Kidney epithelial cell (primary cell): ENCODE data around the gene KNDC1. TPM values are rescaled to one million over a fixed set of nuclear protein-coding genes. Genes with fewer than 3 reads are reported as not detected.

Source experiments
- DNase-seq: peaks from one replicate; pipeline ENCODE4 v3.0.0-alpha.2; 2010; ENCODE audit warnings: low read depth
- H3K27me3 ChIP-seq: 2 replicates; pipeline ENCODE4 v1.6.0; 2011; ENCODE audit warnings: low read length; ENCODE audit not compliant: control insufficient read depth, insufficient read depth
- H3K36me3 ChIP-seq: 2 replicates; pipeline ENCODE4 v1.5.1; 2011; ENCODE audit warnings: low read length; ENCODE audit not compliant: control insufficient read depth, insufficient read depth
- H3K4me3 ChIP-seq: 2 replicates; pipeline ENCODE4 v1.5.1; 2011; ENCODE audit warnings: low read depth, mild to moderate bottlenecking, control low read depth, low read length
- total RNA-seq: library from RNA; depleted of rRNA; stranded (reverse); fragments of >200 nt; gene quantifications from 2 replicates; pipeline ENCODE4 v1.2.3, GENCODE V29; 2015
- TF ChIP-seq, protein P1 (sequence below): IDR thresholded peaks from 2 replicates; pipeline ENCODE4 v1.5.1; 2011; ENCODE audit warnings: mild to moderate bottlenecking, moderate library complexity, low read length, control low read depth, inconsistent platforms; ENCODE audit not compliant: insufficient read depth, poor library complexity, severe bottlenecking

The KNDC1 gene
- total RNA-seq, 1 donor from 2014 or later: 0.13 TPM

- Histone ChIP-seq H3K36me3 (no peaks in the 10 kb centered on the region), H3K4me3 (no peak overlapping the region), H3K27me3 (peaks cover 47% of the 10 kb centered on the region)
- TF ChIP-seq, protein P1, sequence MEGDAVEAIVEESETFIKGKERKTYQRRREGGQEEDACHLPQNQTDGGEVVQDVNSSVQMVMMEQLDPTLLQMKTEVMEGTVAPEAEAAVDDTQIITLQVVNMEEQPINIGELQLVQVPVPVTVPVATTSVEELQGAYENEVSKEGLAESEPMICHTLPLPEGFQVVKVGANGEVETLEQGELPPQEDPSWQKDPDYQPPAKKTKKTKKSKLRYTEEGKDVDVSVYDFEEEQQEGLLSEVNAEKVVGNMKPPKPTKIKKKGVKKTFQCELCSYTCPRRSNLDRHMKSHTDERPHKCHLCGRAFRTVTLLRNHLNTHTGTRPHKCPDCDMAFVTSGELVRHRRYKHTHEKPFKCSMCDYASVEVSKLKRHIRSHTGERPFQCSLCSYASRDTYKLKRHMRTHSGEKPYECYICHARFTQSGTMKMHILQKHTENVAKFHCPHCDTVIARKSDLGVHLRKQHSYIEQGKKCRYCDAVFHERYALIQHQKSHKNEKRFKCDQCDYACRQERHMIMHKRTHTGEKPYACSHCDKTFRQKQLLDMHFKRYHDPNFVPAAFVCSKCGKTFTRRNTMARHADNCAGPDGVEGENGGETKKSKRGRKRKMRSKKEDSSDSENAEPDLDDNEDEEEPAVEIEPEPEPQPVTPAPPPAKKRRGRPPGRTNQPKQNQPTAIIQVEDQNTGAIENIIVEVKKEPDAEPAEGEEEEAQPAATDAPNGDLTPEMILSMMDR: no peak
- DNase-seq: no peak
These were observed 87.8 kb downstream of the KNDC1 start for GRCh38 chr10:133247681-133248333.

GRCh38 chr10:133248334-133248715, 88.3 kb downstream of the KNDC1 start:
- H3K36me3 ChIP-seq: no peaks in the 10 kb centered on the region
- H3K27me3 ChIP-seq: peaks cover 43% of the 10 kb centered on the region
- no peak for DNase-seq
- H3K4me3 ChIP-seq: no peak overlapping the region
- TF ChIP-seq, protein P1: no peak

DNA sequence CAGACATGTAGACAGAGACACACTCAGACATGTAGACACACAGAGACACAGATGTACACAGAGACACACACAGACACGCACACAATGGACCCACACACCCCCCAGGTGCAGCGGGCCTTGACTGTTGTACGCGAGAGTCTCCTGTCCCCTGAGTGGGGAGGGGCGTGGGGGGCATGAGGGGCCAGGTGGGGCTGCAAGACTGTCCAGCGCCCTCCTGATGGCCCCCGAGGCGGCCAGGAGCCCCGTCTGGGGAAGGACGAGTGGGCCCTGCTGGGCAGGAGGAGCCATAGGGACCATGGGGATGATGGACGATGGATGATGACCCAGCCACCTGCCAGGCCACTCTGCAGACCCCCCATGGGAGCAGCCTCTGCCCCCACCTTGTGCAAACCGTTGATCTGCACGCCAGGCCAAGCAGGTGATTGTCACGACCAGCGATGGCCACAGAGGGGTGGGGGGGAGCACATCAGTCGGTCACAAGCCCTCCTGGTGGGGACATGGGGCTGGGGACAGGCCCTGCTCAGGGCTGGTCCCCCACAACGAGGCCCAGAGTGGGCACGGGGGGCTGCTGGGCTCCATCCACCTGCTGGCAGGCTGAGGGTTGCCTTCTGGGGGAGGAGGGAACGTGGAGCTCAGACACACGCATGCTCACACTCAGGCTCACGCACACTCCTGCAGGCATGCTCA, 89.2 kb downstream of the KNDC1 start:
- peaks cover 37% of the 10 kb centered on the region for H3K27me3 ChIP-seq
- no peak overlapping the region for H3K4me3 ChIP-seq
- DNase-seq: no peak
- TF ChIP-seq, protein P1: no peak
- no peaks in the 10 kb centered on the region for H3K36me3 ChIP-seq

DNA sequence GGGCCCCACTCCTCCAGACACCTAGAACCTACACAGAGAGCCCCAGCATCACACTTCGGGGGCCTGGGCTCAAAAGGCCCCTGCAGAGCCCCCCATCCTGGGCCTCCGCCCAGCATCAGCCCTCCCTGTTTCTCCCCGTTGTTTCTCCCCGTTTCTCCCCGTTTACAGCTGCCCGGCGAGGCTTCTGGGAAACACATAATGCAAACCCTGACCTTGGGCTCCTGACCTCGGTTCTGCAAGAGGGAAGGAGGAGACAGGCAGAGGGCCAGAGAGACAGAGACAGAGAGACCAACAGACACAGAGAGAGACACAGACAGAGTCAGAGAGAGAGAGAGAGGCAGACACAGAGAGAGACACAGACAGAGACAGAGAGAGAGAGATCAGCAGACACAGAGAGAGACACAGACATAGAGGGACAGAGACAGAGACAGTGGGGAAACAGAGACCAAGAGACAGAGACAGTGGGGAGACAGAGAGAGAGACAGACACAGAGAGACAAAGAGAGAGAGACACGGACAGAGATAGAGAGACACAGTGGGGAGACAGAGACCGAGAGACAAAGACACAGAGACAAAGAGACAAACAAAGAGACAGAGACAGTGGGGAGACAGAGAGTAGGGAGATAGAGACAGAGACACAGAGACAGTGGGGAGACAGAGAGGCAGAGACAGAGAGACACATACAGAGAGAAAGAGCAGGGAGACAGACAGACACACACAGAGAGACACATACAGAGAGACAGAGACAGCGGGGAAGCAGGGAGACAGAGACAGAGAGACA, 90.1 kb downstream of the KNDC1 start:
- Histone ChIP-seq H3K4me3 (no peak overlapping the region), H3K36me3 (no peaks in the 10 kb centered on the region), H3K27me3 (peaks cover 30% of the 10 kb centered on the region)
- no peak for DNase-seq
- TF ChIP-seq, protein P1: no peak

DNA sequence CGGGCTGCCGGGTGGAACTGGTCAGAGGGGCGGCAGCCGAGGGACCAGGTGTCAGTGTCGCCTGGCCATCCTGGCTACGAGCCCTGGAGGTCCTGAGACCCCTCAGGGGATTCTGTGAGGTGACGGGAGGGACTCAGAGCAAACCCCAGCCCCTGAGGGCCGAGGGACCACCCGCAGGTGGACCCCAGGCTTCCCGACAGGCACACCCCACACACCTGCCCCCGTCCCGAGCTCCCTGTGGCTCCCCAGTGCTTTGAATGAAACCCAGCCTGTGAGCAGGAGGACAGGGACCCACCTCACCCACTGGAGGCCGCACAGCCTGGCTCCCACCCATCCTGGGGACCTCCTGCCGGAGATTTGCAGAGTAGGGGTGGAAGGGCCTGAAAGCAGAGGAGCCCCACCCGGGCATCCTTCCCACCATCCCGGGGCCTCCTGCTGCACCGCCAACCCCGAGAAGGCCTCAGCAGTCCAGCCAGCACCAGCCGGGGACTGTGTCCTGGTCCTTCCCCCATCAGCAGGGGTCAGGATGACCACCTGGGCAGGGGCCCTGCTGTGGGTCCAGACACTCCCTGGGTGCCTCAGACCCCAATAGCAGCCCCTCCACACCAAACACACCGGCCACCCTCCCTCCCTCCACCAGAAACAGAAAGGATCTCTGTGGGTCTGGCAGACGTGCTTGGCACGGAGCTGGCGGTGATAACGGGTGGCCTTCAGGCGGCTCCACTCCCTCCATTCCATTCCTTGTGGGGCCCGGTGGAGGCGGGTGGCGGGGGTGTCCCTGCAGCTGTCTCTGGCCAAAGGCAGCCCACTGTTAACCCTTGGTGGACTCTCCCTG, 91.6 kb downstream of the KNDC1 start:
- no peaks in the 10 kb centered on the region for H3K36me3 ChIP-seq
- DNase-seq: no peak
- H3K4me3 ChIP-seq: no peak overlapping the region
- TF ChIP-seq, protein P1: no peak
- H3K27me3 ChIP-seq: peaks cover 21% of the 10 kb centered on the region
